Hepatocyte (in vitro differentiated cells): ENCODE results near the gene FOXF2.

Source experiments
- CTCF ChIP-seq: fragments of 200-600 bp; sonication (generic); IDR thresholded peaks from 2 replicates; pipeline ENCODE4 v1.5.1; 2016; ENCODE audit warnings: antibody characterized with exemption, mild to moderate bottlenecking; ENCODE audit not compliant: poor library complexity
- EZH2 ChIP-seq: fragments of 200-600 bp; sonication (generic); IDR thresholded peaks from 2 replicates; pipeline ENCODE4 v1.6.1; 2016; ENCODE audit warnings: antibody characterized with exemption, mild to moderate bottlenecking, borderline replicate concordance
- EZH2phosphoT487 ChIP-seq: fragments of 200-600 bp; sonication (generic); IDR thresholded peaks from one replicate; pipeline ENCODE4 v1.6.1; 2018; ENCODE audit warnings: antibody characterized with exemption, mild to moderate bottlenecking, low read depth, moderate library complexity; ENCODE audit not compliant: unreplicated experiment, severe bottlenecking

DNA sequence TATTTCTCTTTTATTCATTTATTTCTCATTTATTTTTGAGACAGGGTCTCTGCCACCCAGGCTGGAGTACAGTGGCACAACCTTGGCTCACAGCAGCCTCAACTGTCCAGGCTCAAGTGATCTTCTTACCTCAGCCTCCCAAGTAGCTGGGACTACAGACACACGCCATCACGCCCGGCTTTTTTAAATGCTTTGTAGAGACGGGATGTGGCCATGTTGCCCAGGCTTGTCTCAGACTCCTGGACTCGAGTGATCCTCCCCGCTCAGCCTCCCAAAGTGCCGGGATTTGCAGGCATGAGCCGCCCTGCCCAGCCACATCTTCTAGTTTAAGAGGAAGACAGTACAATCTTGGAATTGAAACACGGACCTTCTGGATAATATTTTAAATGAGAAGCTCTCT is 21.6 kb upstream of the FOXF2 start:
- TF ChIP-seq CTCF, result no peak
- no peak for TF ChIP-seq EZH2
- TF ChIP-seq EZH2phosphoT487, result no peak
